Karpas-422 (cell line): ENCODE results near the gene ASGR1. TPM values are rescaled to one million over a fixed set of nuclear protein-coding genes. Genes with fewer than 3 reads are reported as not detected.

Source experiments
- small RNA-seq: library from RNA; depleted of rRNA; stranded (forward); fragments of <200 nt; gene quantifications from one replicate; pipeline ENCODE3, GENCODE V24; 2014
- total RNA-seq: library from RNA; depleted of rRNA; stranded (reverse); fragments of >200 nt; shearing (Covaris generic); gene quantifications from 2 replicates; pipeline ENCODE4 v1.2.3, GENCODE V29; 2014; ENCODE audit warnings: low replicate concordance; rRNA removed

Gene ASGR1
- total RNA-seq, 1 experiment from 2014 or later: not detected

Small RNA genes within 50 kb of the gene (small RNA-seq; reads per million reads assigned to genes)
- gene AC120057.4 (not detected), gene MIR324 (9.4 reads per million, percentile 90 among the genes with 10 or more reads in this experiment)

Other genes starting within 250 kb of the ASGR1 start
- not detected in 2 replicates for gene ALOX12, start 183.3 kb downstream of the ASGR1 start, total RNA-seq
- gene RNASEK, start 166.7 kb downstream of the ASGR1 start, total RNA-seq: 107 and 310 TPM in 2 replicates
- gene BCL6B, start 156.3 kb downstream of the ASGR1 start, total RNA-seq: not detected in 2 replicates
- 1.3 and 6.0 TPM in 2 replicates for gene SLC16A13, start 143.4 kb downstream of the ASGR1 start, total RNA-seq
- gene SLC16A11, start 135.3 kb downstream of the ASGR1 start, total RNA-seq: not detected in 2 replicates
- not detected in 2 replicates for gene CLEC10A, start 99.1 kb downstream of the ASGR1 start, total RNA-seq
- gene ASGR2, start 64.5 kb downstream of the ASGR1 start, total RNA-seq: not detected in 2 replicates
- gene DLG4, start 40.5 kb upstream of the ASGR1 start, total RNA-seq: 8.5 and 24.1 TPM in 2 replicates
- 245 and 371 TPM in 2 replicates for gene ACADVL, start 40.6 kb upstream of the ASGR1 start, total RNA-seq
- gene DVL2, start 55.1 kb upstream of the ASGR1 start, total RNA-seq: 75.2 and 117 TPM in 2 replicates
- gene PHF23, start 60.1 kb upstream of the ASGR1 start, total RNA-seq: 36.7 and 69.3 TPM in 2 replicates
- 218 and 301 TPM in 2 replicates for gene GABARAP, start 63.1 kb upstream of the ASGR1 start, total RNA-seq
- gene CTDNEP1, start 72.4 kb upstream of the ASGR1 start, total RNA-seq: 52.6 and 87.8 TPM in 2 replicates
- 38.8 and 53.4 TPM in 2 replicates for gene ELP5, start 72.8 kb upstream of the ASGR1 start, total RNA-seq
- gene CLDN7, start 83.1 kb upstream of the ASGR1 start, total RNA-seq: not detected in 2 replicates
- gene SLC2A4, start 102.3 kb upstream of the ASGR1 start, total RNA-seq: 0.14 TPM in 1 of 2 replicates, not detected in the other
- gene YBX2, start 115.3 kb upstream of the ASGR1 start, total RNA-seq: not detected in 2 replicates
- 231 and 326 TPM in 2 replicates for gene EIF5A, start 128.3 kb upstream of the ASGR1 start, total RNA-seq
- 36.9 and 63.1 TPM in 2 replicates for gene GPS2, start 136.0 kb upstream of the ASGR1 start, total RNA-seq
- gene NEURL4, start 150.0 kb upstream of the ASGR1 start, total RNA-seq: 11.1 and 21.2 TPM in 2 replicates
- 51.0 and 85.0 TPM in 2 replicates for gene ACAP1, start 157.2 kb upstream of the ASGR1 start, total RNA-seq
- 5.1 and 6.8 TPM in 2 replicates for gene KCTD11, start 172.8 kb upstream of the ASGR1 start, total RNA-seq
- not detected in 2 replicates for gene TMEM95, start 175.8 kb upstream of the ASGR1 start, total RNA-seq
- 0.75 and 3.8 TPM in 2 replicates for gene TNK1, start 201.7 kb upstream of the ASGR1 start, total RNA-seq
- gene PLSCR3, start 215.2 kb upstream of the ASGR1 start, total RNA-seq: 39.8 and 40.4 TPM in 2 replicates
- 262 and 330 TPM in 2 replicates for gene TMEM256, start 224.7 kb upstream of the ASGR1 start, total RNA-seq
- not detected in 2 replicates for gene NLGN2, start 228.5 kb upstream of the ASGR1 start, total RNA-seq
- not detected in 2 replicates for gene SPEM1, start 241.0 kb upstream of the ASGR1 start, total RNA-seq
- gene SPEM2, start 246.2 kb upstream of the ASGR1 start, total RNA-seq: not detected in 2 replicates
- gene SPEM3, start 249.5 kb upstream of the ASGR1 start, total RNA-seq: not detected in 2 replicates